ENCODE results near the gene NIPA2. TPM values are rescaled to one million over a fixed set of nuclear protein-coding genes. Genes with fewer than 3 reads are reported as not detected.

The NIPA2 gene
- total RNA-seq, 3 donors from 2014 or later, result 35.7 to 50.8 (median 40.3) TPM

- Histone ChIP-seq H3K27ac (no peak overlapping the region), H3K4me1 (no peaks in the 10 kb centered on the region), H3K4me3 (no peak overlapping the region), H3K27me3 (no peaks in the 10 kb centered on the region), H3K9me3 (no peaks in the 10 kb centered on the region), H3K36me3 (no peaks in the 10 kb centered on the region)
- no peak for DNase-seq (ENCODE audit: low spot score in 2 of 2)
- intact Hi-C loops (cut with DNase I; ENCODE audit: low total_unique reads), result no loop called here
- TF ChIP-seq POLR2AphosphoS5 (IDR thresholded peaks at IDR 0.05) (no peak), CTCF (IDR thresholded peaks at IDR 0.05) (no peak), POLR2A (IDR thresholded peaks at IDR 0.05) (no peak)
Measured at GRCh38 chr15:22831473-22831872, 7.0 kb upstream of the NIPA2 start.

- Histone ChIP-seq H3K27ac (peak overlapping the region; percentile 92 to 96), H3K27me3 (no peaks in the 10 kb centered on the region), H3K36me3 (no peaks in the 10 kb centered on the region), H3K4me1 (peaks cover 0 to 5% of the 10 kb centered on the region in 2 donors), H3K4me3 (peak overlapping the region; percentile 73 to 85 (median 82)), H3K9me3 (no peaks in the 10 kb centered on the region)
- no peak for TF ChIP-seq POLR2AphosphoS5 (IDR thresholded peaks at IDR 0.05)
- TF ChIP-seq CTCF (IDR thresholded peaks at IDR 0.05), result no peak
- no peak for TF ChIP-seq POLR2A (IDR thresholded peaks at IDR 0.05)
- intact Hi-C loops (cut with DNase I; ENCODE audit: low total_unique reads), result no loop called here
- no peak for DNase-seq (ENCODE audit: low spot score in 2 of 2)
Measured at GRCh38 chr15:22839046-22839695, 705 bp downstream of the NIPA2 start.

GRCh38 chr15:22844421-22845288 lies 6.2 kb downstream of the NIPA2 start:
- H3K36me3 ChIP-seq, result no peaks in the 10 kb centered on the region
- TF ChIP-seq POLR2AphosphoS5 (IDR thresholded peaks at IDR 0.05) (no peak), CTCF (IDR thresholded peaks at IDR 0.05) (no peak), POLR2A (IDR thresholded peaks at IDR 0.05) (no peak)
- no peaks in the 10 kb centered on the region for H3K27me3 ChIP-seq
- no peak for DNase-seq (ENCODE audit: low spot score in 2 of 2)
- peaks cover 0 to 5% of the 10 kb centered on the region in 2 donors for H3K4me1 ChIP-seq
- intact Hi-C loops (cut with DNase I; ENCODE audit: low total_unique reads), result no loop called here
- H3K4me3 ChIP-seq, result no peak overlapping the region
- H3K9me3 ChIP-seq, result no peaks in the 10 kb centered on the region
- H3K27ac ChIP-seq, result no peak overlapping the region

- Histone ChIP-seq H3K27me3 (no peaks in the 10 kb centered on the region), H3K4me1 (peaks cover 0 to under 1% of the 10 kb centered on the region in 2 donors), H3K4me3 (no peak overlapping the region), H3K27ac (no peak overlapping the region), H3K9me3 (no peaks in the 10 kb centered on the region), H3K36me3 (no peaks in the 10 kb centered on the region)
- TF ChIP-seq POLR2A (IDR thresholded peaks at IDR 0.05), result no peak
- no peak for TF ChIP-seq POLR2AphosphoS5 (IDR thresholded peaks at IDR 0.05)
- TF ChIP-seq CTCF (IDR thresholded peaks at IDR 0.05), result no peak
- DNase-seq (ENCODE audit: low spot score in 2 of 2), result no peak
- intact Hi-C loops (cut with DNase I; ENCODE audit: low total_unique reads), result no loop called here
Measured at GRCh38 chr15:22845289-22845900, 6.9 kb downstream of the NIPA2 start.

- H3K4me1 ChIP-seq, result no peaks in the 10 kb centered on the region
- H3K4me3 ChIP-seq, result no peak overlapping the region
- H3K9me3 ChIP-seq, result no peaks in the 10 kb centered on the region
- H3K27me3 ChIP-seq, result no peaks in the 10 kb centered on the region
- H3K27ac ChIP-seq, result no peak overlapping the region
- TF ChIP-seq POLR2A (IDR thresholded peaks at IDR 0.05) (no peak), POLR2AphosphoS5 (IDR thresholded peaks at IDR 0.05) (no peak), CTCF (IDR thresholded peaks at IDR 0.05) (no peak)
- DNase-seq (ENCODE audit: low spot score in 2 of 2), result no peak
- intact Hi-C loops (cut with DNase I; ENCODE audit: low total_unique reads), result no loop called here
- H3K36me3 ChIP-seq, result no peaks in the 10 kb centered on the region
Measured at GRCh38 chr15:22846073-22846472, 7.6 kb downstream of the NIPA2 start.
